Mammary microvascular endothelial cell (primary cell): ENCODE results near the gene GASK1A. TPM values are rescaled to one million over a fixed set of nuclear protein-coding genes. Genes with fewer than 3 reads are reported as not detected.

Experiments used
- total RNA-seq: library from RNA; depleted of rRNA; stranded (reverse); fragments of >200 nt; gene quantifications from 2 replicates; pipeline ENCODE4 v1.2.3, GENCODE V29; 2015

GASK1A gene
- total RNA-seq: not detected in 2 replicates

GRCh38 chr3:42979044-42979972, at the start of gene GASK1A:
Gene GASK1A (plus strand): TSS chr3:42979311. CDS start chr3:42979643, 332 bp downstream.

GRCh38 chr3:43105596-43106292, 126.6 kb downstream of the GASK1A start, which contains the start of gene POMGNT2:
Gene POMGNT2 (minus strand): TSS chr3:43106079. CDS start chr3:43081431, 24,648 bp downstream.

Other genes starting within 250 kb of the GASK1A start
- gene CCDC13, start 206.1 kb upstream of the GASK1A start, total RNA-seq: not detected in 2 replicates
- gene HIGD1A, start 174.8 kb upstream of the GASK1A start, total RNA-seq: 121 and 136 TPM in 2 replicates
- 0.59 and 0.67 TPM in 2 replicates for gene ACKR2, start 169.9 kb upstream of the GASK1A start, total RNA-seq
- not detected in 2 replicates for gene CYP8B1, start 103.4 kb upstream of the GASK1A start, total RNA-seq
- gene ZNF662, start 73.2 kb upstream of the GASK1A start, total RNA-seq: 1.00 and 1.1 TPM in 2 replicates
- gene POMGNT2, start 126.8 kb downstream of the GASK1A start, total RNA-seq: 12.9 and 15.1 TPM in 2 replicates